Measurements from ENCODE around the gene MACROH2A2.

- TF ChIP-seq CTCF (IDR thresholded peaks at IDR 0.05) (no peak), POLR2A (IDR thresholded peaks at IDR 0.05) (no peak)
Observed at GRCh38 chr10:70063418-70064098, 10.9 kb downstream of the MACROH2A2 start.

Measured in thyroid gland (tissue), 4 donors.